Dermis blood vessel endothelial cell (primary cell): ENCODE data around the gene PPP1R8. TPM values are rescaled to one million over a fixed set of nuclear protein-coding genes. Genes with fewer than 3 reads are reported as not detected.

Source experiments
- DNase-seq: peaks from one replicate; pipeline ENCODE4 v3.0.0; 2010
- total RNA-seq: library from RNA; depleted of rRNA; stranded (reverse); fragments of >200 nt; gene quantifications from 2 replicates; pipeline ENCODE4 v1.2.3, GENCODE V29; 2014

PPP1R8 gene
- total RNA-seq, 1 donor from 2014 or later, result 51.2 TPM

GRCh38 chr1:27872802-27873551 lies 42.4 kb downstream of the PPP1R8 start:
- DNase-seq, result peak; percentile 55

DNA sequence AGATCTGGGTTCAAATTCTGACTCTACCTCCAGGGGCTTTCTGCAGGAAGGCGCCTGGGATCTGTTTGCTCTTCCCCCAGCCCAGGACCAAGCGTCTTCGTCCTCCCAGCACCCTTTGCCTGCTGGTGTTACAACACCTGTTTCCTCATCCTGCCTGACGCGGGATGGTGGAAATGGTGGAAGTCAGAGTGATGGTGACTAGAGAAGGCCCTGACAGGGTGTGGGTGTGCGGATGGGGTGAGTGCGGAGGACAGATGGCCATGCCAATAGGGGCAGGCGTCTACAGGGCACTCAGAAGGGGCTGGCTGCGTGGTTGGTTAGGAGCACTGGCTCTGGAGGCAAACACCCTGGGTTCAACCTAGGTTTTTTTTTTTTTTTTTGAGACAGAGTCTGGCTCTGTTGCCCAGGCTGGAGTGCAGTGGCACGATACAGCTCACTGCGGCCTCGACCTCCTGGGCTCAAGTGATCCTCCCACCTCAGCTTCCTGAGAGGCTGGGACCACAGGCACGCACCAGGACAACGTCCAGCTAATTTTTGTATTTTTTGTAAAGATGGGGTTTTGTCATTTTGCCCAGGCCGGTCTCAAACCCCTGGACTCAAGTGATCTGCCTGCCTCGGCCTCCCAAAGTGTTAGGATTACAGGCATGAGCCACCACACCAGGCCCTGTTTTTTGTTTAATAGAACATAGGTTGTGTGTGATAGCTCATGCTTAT lies 43.2 kb downstream of the PPP1R8 start:
- peak; percentile 90 for DNase-seq

DNA sequence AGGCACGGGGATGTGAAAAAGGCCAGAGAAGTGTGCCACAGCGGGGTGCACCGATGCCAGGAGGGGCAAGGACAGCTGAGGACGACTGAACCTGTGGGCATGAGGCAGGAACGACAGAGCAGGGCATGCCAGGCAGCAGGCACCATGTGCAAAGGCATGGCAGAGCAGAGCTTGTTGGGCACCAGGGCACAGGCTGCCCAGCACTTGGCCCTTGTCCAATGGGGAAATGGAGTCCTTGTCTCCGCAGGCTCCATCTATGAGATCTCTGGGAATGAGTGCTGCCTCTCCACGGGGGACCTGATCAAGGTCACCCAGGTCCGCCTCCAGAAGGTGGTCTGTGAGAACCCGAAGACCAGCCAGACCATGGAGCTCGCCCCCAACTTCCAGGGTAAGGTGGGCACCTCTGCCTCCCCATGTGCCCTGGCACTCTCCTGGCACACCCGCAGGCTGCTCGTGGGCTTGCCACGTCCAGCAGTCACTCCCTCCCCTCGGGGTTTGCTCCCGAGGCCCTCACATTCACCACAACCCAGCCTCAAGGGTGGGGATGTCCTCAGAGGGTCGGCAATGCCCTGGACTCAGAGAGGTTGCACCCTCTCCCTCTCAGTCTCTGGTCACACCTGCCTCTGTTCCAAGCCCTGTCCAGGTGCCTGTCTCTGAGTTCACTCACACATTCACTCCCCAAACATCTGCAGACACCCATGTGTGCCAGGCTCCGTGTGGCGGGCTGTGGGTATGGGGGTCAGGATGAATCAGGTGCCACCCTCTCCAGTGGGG lies 45.9 kb downstream of the PPP1R8 start:
- no peak for DNase-seq

GRCh38 chr1:27877115-27877416 lies 46.5 kb downstream of the PPP1R8 start:
- no peak for DNase-seq

DNA sequence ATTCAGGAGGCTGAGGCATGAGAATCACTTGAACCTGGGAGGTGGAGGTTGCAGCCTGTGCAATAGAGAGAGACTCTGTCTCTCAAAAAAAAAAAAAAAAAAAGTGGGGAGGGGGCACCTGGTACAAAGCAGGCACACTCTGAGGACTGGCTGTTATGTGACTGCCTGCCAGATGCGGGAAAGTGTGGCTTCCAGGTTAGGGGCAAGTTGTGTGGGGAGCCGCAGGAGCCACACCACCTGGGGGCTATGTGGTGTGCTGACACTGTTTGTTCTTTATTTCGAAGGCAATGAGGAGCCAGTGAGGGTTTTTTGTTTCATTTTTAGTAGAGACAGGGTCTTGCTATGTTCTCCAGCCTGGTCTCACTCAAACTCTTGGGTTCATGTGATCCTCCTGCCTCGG lies 47.5 kb downstream of the PPP1R8 start:
- DNase-seq, result no peak

DNA sequence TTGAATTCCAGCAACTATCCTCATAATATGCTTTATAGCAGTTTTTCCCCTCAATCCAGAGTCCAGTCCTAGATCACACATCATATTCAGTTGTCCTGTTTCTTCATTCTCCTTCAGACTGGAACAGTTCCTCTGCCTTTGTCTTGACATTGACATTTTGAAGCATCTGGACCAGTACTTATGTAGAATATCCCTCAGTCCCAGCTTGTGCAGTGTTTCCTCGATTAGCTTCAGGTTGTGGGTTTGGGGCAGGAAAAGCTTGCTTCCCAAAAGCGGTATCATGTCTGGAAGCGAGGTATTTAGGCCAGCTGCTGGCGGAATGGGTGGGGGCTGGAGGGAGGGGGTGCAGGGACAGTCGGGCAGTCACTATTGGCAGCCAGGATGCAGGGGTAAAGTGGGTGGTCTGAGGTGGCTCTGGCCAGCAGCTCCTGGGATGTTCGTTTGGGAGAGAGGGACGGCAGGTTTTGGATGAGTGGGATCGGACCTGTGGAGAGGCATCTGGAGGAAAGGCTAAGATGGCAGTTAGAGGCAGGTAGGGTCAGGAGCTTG lies 48.3 kb downstream of the PPP1R8 start:
- no peak for DNase-seq

GRCh38 chr1:27879374-27880082 lies 48.9 kb downstream of the PPP1R8 start:
- no peak for DNase-seq

- DNase-seq, result no peak
Observed at GRCh38 chr1:27882543-27882903, 51.9 kb downstream of the PPP1R8 start.

DNA sequence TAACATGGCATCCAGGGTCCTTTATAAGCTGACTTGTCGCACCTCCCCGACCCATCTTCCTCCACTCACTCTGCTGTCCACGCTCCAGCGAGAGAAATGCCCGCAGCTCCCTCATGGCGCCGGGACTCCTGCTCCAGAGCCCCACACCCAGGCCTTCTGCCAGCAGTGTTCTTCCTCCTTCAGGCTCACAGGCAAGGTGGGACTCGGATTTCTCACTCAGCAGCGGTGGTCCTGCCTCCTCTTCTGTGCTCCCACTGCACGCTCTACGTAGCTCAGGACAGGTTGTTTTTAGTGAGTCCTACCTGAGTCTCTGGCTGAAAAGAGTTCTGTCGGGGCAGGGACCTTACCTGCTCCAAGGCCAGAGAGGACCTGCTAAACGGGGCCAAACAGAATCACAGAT lies 53.0 kb downstream of the PPP1R8 start:
- DNase-seq, result no peak

GRCh38 chr1:27884006-27884954 lies 53.7 kb downstream of the PPP1R8 start:
- no peak for DNase-seq

DNA sequence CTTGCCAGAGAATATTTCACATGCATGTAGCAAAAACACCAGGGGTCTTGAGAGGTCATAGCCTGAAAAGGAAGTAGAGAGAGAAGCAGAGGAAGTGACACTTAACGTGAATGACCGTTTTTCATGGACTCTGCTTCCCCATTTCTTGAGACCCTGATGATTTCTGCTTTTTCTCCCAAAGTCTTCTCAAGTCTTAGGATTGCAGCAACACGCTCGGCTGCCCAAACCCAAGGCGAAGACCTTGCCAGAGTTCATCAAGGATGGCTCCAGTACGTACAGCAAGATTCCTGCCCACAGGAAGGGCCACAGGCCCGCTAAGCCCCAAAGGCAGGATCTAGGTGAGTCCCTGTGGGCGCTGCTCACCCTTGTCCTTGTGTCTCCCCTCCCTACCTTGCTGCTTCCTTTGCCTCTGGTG lies 54.5 kb downstream of the PPP1R8 start:
- DNase-seq, result no peak

GRCh38 chr1:27885621-27886352 lies 55.2 kb downstream of the PPP1R8 start:
- no peak for DNase-seq

GRCh38 chr1:27886353-27886679 lies 55.7 kb downstream of the PPP1R8 start:
- DNase-seq, result no peak

DNA sequence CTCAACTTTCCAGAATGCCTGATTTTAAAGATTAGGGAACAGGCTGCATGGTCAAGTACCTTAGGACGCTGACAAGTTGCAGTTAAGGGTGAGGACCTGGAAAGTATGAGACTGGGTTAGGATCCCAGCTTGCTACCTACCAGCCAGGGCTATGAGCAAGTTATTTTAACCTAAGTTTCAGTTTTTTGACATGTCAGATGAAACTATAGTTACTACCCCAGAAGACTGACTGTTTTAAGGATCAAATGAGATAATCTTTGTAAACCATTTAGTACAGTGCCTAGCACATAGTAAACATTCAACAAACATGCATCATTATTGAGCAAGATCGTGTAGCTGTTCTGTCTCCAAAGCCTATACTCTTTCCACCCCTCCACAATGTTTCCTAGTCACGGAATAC lies 56.2 kb downstream of the PPP1R8 start:
- no peak for DNase-seq

DNA sequence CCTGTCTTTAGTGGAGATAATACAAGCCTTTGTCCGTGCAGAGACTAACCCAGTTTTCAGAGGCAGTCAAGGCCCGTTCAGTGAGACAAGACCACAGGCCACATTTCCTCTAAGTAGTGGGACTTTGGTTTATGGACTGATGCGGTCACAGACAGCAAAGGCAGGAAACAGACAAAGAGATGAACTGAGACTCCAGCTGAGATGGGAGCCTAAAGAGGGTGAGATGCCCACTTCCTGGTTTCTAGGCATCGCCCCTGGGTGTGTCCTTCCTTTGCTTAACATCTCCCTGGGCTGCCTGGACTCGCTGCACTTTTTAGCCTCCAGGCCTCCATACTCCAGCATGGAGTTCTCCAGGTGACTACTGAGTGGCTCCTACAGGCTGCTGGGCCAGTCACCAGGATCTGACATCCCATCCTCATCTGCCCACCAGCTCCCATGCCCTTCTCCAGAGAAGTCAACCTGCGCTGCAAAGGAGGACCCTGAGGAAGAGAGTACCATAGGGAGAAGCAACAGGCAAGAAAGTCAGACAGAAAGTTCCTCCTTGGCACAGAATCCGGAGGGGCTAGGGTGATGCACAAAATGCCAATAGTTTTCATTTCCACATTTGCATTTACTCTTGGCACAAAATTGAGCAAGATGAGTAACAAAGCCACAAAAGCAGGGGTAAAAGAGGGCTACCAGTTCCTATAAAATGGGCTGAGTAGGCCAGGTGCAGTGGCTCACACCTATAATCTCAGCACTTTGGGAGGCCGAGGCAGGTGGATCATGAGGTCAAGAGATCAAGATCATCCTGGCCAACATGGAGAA lies 56.8 kb downstream of the PPP1R8 start:
- no peak for DNase-seq

- DNase-seq, result no peak
Observed at GRCh38 chr1:27889506-27889905, 58.9 kb downstream of the PPP1R8 start.

DNA sequence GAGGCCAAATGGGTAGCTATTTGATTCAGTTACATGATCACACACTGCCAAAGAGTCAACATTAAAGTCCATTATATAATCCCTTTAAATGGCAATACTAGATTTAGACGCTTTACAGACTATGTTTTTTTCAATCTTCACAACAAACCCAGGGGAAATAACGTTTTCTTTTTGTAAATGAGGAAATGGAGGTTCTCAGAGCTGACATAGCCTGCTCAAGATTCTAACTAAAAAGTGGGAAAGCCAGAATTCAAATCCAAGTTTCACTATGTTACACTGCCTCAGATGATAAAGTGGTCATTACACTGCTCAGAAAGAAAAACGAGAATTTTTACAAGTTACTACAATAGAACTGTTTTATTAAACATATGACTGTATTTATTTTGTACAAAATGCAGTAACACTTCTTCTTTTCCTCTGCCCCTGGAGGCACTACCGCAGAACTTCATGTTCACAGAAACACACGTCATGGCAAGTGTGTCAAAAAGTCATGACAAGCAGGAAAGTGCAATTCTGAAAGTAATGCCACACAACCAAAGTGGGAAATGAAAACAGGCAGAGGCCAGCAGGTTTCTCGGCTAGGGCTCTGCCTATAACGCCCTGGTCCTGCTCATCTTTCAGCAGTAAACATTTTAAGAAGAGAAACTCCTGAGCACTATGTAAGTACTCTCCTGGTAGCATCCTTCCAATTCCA lies 60.8 kb downstream of the PPP1R8 start:
- no peak for DNase-seq

DNA sequence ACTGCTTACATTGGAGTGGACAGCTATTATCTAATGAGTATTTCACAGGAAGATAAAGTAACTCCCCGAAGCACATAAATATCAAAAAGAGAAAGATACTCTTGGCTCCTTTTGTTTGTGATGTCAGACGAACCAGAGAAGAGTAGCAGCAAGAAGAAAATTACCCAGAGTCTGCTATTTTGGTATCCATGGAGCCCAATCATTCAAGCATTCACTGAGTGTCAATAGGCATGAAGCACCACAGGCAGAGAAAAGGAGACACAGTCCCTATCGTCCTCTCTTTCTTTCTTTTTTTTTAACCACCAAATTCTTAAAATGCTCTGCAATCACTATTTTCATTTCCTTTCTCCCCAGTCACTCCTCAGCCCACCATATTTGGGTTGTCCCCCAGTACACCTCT lies 63.9 kb downstream of the PPP1R8 start:
- no peak for DNase-seq
